GM23338 (cell line): ENCODE data around the gene INO80B.

Experiments
- CREB1 ChIP-seq: fragments of 250-450 bp; sonication (Bioruptor Pico); IDR thresholded peaks from 2 replicates; pipeline ENCODE4 v1.5.0; 2020; ENCODE audit warnings: low read depth, mild to moderate bottlenecking, moderate library complexity
- EZH2 ChIP-seq: fragments of 200-600 bp; sonication (generic); IDR thresholded peaks from one replicate; pipeline ENCODE4 v1.8.0; 2017; ENCODE audit warnings: antibody characterized with exemption, mild to moderate bottlenecking, low read depth; ENCODE audit not compliant: unreplicated experiment
- EZH2phosphoT487 ChIP-seq: fragments of 200-600 bp; sonication (generic); IDR thresholded peaks from one replicate; pipeline ENCODE4 v1.8.1; 2018; ENCODE audit warnings: antibody characterized with exemption; ENCODE audit not compliant: unreplicated experiment
- JUNB ChIP-seq: IDR thresholded peaks from one replicate; pipeline ENCODE4 v1.6.1; 2016; ENCODE audit warnings: antibody characterized with exemption; ENCODE audit not compliant: unreplicated experiment
- NANOG ChIP-seq: IDR thresholded peaks from 2 replicates; pipeline ENCODE4 v1.6.1; 2016; ENCODE audit warnings: antibody characterized with exemption, borderline replicate concordance
- POLR2AphosphoS5 ChIP-seq: IDR thresholded peaks from 2 replicates; pipeline ENCODE4 v1.6.1; 2016; ENCODE audit warnings: antibody characterized with exemption, low read depth
- TF ChIP-seq, protein P1 (sequence below), 2 experiments: fragments of 200-600 bp in 1 of 2; sonication (generic) in 1 of 2; conservative IDR thresholded peaks; 2 replicates each; pipeline versions ENCODE4 v1.5.1 to v1.6.1; 2016 to 2017; ENCODE audit warnings: antibody characterized with exemption in 2 of 2, low read depth in 2 of 2, mild to moderate bottlenecking in 2 of 2, moderate library complexity in 1 of 2
- TF ChIP-seq, protein P2 (sequence below): IDR thresholded peaks from one replicate; pipeline ENCODE4 v1.6.1; 2018; ENCODE audit warnings: antibody characterized with exemption; ENCODE audit not compliant: unreplicated experiment
- TF ChIP-seq, protein P3 (sequence below): fragments of 250-450 bp; sonication (Bioruptor Pico); IDR thresholded peaks from 2 replicates; pipeline ENCODE4 v1.5.0; 2020; ENCODE audit warnings: mild to moderate bottlenecking, moderate library complexity
- TF ChIP-seq, protein P4 (sequence below): IDR thresholded peaks from 2 replicates; pipeline ENCODE4 v1.6.1; 2016; ENCODE audit warnings: antibody characterized with exemption

DNA sequence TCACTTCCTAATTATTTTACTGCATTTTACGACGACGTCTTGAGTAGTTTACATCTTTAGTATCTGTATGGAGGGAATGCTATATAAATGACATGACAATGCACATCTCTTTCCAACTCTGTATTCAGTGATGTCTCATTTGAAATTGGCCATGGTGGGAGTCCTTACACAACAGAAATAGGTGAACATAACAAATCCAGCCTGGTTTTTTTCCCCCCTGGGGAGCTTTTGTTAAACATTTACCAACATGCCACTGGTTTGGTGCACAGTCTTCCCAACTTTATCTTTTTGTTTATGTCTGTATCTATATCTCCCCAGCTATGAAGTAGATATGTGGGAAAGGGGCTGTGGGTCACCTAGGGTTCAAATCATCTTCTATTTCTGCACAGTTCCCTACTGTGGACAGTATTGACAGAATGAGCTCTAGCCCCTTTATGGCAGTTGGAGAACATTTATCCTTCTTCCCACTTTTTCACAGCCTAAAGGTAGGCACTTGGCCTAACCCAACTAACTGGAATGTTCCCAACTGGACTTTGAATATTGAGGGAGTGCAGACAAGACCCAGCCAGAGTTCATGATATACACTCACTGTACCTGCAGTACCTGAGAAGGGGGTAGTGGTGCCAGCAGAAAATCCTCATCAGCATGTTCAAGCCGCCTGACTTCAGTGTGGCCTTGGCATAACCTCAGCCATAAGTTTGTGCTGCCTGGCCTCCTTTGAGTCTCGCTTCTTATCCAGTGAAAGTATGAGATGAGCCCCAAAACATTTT, 7.5 kb upstream of the INO80B start:
- TF ChIP-seq, protein P1, sequence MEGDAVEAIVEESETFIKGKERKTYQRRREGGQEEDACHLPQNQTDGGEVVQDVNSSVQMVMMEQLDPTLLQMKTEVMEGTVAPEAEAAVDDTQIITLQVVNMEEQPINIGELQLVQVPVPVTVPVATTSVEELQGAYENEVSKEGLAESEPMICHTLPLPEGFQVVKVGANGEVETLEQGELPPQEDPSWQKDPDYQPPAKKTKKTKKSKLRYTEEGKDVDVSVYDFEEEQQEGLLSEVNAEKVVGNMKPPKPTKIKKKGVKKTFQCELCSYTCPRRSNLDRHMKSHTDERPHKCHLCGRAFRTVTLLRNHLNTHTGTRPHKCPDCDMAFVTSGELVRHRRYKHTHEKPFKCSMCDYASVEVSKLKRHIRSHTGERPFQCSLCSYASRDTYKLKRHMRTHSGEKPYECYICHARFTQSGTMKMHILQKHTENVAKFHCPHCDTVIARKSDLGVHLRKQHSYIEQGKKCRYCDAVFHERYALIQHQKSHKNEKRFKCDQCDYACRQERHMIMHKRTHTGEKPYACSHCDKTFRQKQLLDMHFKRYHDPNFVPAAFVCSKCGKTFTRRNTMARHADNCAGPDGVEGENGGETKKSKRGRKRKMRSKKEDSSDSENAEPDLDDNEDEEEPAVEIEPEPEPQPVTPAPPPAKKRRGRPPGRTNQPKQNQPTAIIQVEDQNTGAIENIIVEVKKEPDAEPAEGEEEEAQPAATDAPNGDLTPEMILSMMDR (conservative IDR thresholded peaks at IDR 0.05; ENCODE audit: low read depth in 2 of 2), result no peak
- TF ChIP-seq EZH2 (no peak), CREB1 (CRISPR knock-in tag) (no peak), JUNB (no peak), EZH2phosphoT487 (no peak), POLR2AphosphoS5 (no peak), NANOG (no peak)
- TF ChIP-seq, protein P2, sequence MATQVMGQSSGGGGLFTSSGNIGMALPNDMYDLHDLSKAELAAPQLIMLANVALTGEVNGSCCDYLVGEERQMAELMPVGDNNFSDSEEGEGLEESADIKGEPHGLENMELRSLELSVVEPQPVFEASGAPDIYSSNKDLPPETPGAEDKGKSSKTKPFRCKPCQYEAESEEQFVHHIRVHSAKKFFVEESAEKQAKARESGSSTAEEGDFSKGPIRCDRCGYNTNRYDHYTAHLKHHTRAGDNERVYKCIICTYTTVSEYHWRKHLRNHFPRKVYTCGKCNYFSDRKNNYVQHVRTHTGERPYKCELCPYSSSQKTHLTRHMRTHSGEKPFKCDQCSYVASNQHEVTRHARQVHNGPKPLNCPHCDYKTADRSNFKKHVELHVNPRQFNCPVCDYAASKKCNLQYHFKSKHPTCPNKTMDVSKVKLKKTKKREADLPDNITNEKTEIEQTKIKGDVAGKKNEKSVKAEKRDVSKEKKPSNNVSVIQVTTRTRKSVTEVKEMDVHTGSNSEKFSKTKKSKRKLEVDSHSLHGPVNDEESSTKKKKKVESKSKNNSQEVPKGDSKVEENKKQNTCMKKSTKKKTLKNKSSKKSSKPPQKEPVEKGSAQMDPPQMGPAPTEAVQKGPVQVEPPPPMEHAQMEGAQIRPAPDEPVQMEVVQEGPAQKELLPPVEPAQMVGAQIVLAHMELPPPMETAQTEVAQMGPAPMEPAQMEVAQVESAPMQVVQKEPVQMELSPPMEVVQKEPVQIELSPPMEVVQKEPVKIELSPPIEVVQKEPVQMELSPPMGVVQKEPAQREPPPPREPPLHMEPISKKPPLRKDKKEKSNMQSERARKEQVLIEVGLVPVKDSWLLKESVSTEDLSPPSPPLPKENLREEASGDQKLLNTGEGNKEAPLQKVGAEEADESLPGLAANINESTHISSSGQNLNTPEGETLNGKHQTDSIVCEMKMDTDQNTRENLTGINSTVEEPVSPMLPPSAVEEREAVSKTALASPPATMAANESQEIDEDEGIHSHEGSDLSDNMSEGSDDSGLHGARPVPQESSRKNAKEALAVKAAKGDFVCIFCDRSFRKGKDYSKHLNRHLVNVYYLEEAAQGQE, result no peak
- TF ChIP-seq, protein P3, sequence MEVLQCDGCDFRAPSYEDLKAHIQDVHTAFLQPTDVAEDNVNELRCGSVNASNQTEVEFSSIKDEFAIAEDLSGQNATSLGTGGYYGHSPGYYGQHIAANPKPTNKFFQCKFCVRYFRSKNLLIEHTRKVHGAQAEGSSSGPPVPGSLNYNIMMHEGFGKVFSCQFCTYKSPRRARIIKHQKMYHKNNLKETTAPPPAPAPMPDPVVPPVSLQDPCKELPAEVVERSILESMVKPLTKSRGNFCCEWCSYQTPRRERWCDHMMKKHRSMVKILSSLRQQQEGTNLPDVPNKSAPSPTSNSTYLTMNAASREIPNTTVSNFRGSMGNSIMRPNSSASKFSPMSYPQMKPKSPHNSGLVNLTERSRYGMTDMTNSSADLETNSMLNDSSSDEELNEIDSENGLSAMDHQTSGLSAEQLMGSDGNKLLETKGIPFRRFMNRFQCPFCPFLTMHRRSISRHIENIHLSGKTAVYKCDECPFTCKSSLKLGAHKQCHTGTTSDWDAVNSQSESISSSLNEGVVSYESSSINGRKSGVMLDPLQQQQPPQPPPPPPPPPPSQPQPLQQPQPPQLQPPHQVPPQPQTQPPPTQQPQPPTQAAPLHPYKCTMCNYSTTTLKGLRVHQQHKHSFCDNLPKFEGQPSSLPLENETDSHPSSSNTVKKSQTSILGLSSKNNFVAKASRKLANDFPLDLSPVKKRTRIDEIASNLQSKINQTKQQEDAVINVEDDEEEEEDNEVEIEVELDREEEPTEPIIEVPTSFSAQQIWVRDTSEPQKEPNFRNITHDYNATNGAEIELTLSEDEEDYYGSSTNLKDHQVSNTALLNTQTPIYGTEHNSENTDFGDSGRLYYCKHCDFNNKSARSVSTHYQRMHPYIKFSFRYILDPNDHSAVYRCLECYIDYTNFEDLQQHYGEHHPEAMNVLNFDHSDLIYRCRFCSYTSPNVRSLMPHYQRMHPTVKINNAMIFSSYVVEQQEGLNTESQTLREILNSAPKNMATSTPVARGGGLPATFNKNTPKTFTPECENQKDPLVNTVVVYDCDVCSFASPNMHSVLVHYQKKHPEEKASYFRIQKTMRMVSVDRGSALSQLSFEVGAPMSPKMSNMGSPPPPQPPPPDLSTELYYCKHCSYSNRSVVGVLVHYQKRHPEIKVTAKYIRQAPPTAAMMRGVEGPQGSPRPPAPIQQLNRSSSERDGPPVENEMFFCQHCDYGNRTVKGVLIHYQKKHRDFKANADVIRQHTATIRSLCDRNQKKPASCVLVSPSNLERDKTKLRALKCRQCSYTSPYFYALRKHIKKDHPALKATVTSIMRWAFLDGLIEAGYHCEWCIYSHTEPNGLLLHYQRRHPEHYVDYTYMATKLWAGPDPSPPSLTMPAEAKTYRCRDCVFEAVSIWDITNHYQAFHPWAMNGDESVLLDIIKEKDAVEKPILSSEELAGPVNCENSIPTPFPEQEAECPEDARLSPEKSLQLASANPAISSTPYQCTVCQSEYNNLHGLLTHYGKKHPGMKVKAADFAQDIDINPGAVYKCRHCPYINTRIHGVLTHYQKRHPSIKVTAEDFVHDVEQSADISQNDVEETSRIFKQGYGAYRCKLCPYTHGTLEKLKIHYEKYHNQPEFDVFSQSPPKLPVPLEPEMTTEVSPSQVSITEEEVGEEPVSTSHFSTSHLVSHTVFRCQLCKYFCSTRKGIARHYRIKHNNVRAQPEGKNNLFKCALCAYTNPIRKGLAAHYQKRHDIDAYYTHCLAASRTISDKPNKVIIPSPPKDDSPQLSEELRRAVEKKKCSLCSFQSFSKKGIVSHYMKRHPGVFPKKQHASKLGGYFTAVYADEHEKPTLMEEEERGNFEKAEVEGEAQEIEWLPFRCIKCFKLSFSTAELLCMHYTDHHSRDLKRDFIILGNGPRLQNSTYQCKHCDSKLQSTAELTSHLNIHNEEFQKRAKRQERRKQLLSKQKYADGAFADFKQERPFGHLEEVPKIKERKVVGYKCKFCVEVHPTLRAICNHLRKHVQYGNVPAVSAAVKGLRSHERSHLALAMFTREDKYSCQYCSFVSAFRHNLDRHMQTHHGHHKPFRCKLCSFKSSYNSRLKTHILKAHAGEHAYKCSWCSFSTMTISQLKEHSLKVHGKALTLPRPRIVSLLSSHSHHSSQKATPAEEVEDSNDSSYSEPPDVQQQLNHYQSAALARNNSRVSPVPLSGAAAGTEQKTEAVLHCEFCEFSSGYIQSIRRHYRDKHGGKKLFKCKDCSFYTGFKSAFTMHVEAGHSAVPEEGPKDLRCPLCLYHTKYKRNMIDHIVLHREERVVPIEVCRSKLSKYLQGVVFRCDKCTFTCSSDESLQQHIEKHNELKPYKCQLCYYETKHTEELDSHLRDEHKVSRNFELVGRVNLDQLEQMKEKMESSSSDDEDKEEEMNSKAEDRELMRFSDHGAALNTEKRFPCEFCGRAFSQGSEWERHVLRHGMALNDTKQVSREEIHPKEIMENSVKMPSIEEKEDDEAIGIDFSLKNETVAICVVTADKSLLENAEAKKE (CRISPR knock-in tag), result no peak
- TF ChIP-seq, protein P4, sequence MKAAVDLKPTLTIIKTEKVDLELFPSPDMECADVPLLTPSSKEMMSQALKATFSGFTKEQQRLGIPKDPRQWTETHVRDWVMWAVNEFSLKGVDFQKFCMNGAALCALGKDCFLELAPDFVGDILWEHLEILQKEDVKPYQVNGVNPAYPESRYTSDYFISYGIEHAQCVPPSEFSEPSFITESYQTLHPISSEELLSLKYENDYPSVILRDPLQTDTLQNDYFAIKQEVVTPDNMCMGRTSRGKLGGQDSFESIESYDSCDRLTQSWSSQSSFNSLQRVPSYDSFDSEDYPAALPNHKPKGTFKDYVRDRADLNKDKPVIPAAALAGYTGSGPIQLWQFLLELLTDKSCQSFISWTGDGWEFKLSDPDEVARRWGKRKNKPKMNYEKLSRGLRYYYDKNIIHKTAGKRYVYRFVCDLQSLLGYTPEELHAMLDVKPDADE, result no peak
